Measurements from ENCODE around the gene FAAH.

GRCh38 chr1:46429436-46429835 is 35.3 kb downstream of the FAAH start:
- no peak for TF ChIP-seq POLR2AphosphoS5 (IDR thresholded peaks at IDR 0.05)
- no peak for TF ChIP-seq CTCF (IDR thresholded peaks at IDR 0.05)
- no peak for TF ChIP-seq EP300 (IDR thresholded peaks at IDR 0.05)
- TF ChIP-seq POLR2A (IDR thresholded peaks at IDR 0.05) = no peak
